ENCODE measurements around the gene DAW1. TPM values are rescaled to one million over a fixed set of nuclear protein-coding genes. Genes with fewer than 3 reads are reported as not detected.

DAW1 gene
- total RNA-seq, 4 donors from 2014 or later = 0.30 to 0.59 TPM; not detected in 2

DNA sequence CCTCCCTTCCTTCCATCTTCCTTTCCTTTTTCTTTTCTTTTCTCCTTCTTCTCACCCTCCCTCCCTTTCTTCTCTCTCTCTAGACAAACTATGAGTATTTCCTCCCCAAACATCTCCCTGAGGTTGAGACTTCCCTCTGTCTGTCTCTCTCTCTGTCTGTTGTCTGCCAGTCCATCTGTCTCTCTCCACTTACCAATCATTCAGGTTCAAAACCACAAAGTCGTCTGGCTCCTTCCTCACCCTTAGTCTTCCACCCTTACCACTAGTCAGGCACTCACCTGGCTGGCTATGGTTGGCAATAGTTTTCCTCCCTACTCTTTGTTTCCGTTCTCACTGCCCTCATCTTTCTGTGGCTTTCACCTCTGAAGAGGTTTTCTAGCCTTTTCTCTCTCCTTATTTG lies 44.9 kb upstream of the DAW1 start:
- H3K4me1 ChIP-seq = no peaks in the 10 kb centered on the region
- H3K4me3 ChIP-seq = no peak overlapping the region
- H3K36me3 ChIP-seq = no peaks in the 10 kb centered on the region
- no peaks in the 10 kb centered on the region for H3K27me3 ChIP-seq
- 22 to 31% methylated on average over 2 of the region's 2 CpGs for WGBS, 2 donors
- DNase-seq (ENCODE audit: low spot score in 2 of 2) = no peak
- no peaks in the 10 kb centered on the region for H3K9me3 ChIP-seq
- H3K27ac ChIP-seq = no peak overlapping the region
- no peak for TF ChIP-seq EP300 (IDR thresholded peaks at IDR 0.05)

DNA sequence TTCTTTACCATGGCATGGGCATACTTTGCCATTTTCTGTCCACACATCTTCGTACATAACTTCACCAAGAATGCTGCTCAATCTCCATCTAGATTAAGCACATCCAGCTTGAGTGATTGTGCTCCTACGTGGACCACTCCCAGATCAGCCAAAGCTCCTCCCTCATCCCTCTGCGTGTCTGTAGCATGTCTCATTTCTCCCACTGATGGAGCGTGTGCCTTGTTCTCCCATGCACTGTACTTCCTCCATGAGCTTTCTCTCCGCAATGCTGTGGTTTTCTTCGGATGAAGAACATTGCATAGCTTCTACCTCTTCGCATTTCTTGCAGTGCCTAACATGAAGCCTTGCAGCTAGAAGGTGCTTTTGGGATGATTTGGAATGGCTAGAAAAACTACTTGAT lies 44.3 kb upstream of the DAW1 start:
- Histone ChIP-seq H3K27me3 (no peaks in the 10 kb centered on the region), H3K4me1 (no peaks in the 10 kb centered on the region), H3K9me3 (no peaks in the 10 kb centered on the region), H3K36me3 (no peaks in the 10 kb centered on the region), H3K4me3 (no peak overlapping the region), H3K27ac (no peak overlapping the region)
- TF ChIP-seq EP300 (IDR thresholded peaks at IDR 0.05) (no peak), POLR2A (IDR thresholded peaks at IDR 0.05) (no peak)
- TF ChIP-seq, protein P1, sequence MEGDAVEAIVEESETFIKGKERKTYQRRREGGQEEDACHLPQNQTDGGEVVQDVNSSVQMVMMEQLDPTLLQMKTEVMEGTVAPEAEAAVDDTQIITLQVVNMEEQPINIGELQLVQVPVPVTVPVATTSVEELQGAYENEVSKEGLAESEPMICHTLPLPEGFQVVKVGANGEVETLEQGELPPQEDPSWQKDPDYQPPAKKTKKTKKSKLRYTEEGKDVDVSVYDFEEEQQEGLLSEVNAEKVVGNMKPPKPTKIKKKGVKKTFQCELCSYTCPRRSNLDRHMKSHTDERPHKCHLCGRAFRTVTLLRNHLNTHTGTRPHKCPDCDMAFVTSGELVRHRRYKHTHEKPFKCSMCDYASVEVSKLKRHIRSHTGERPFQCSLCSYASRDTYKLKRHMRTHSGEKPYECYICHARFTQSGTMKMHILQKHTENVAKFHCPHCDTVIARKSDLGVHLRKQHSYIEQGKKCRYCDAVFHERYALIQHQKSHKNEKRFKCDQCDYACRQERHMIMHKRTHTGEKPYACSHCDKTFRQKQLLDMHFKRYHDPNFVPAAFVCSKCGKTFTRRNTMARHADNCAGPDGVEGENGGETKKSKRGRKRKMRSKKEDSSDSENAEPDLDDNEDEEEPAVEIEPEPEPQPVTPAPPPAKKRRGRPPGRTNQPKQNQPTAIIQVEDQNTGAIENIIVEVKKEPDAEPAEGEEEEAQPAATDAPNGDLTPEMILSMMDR (IDR thresholded peaks at IDR 0.05) = no peak
- DNase-seq (ENCODE audit: low spot score in 2 of 2) = no peak
- WGBS, 2 donors = 87 to 90% methylated on average over 7 of the region's 7 CpGs

DNA sequence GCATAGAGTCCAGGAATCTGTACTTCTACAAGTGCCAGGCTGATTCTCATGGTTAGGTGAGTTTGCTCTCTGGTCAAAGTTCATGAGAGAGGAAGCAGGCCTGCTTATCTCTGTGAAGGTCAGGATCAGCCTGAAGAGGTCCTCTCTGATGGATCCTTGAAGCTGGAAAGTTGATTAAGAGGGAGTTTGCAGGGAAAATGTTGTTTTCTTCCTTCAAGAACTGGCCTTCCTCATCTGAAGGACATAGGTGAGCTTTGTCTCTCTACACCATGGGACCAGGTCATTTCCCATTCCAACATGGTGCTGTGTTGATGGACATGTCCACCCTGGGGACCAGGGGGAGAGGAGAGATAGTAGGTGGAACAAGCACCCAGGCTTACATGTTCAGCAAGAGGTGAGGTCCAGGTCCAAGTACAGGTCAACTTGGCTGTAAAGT lies 42.9 kb upstream of the DAW1 start:
- TF ChIP-seq, protein P1 (IDR thresholded peaks at IDR 0.05) = no peak
- TF ChIP-seq POLR2A (IDR thresholded peaks at IDR 0.05) (no peak), EP300 (IDR thresholded peaks at IDR 0.05) (no peak)
- no peaks in the 10 kb centered on the region for H3K4me1 ChIP-seq
- no peaks in the 10 kb centered on the region for H3K36me3 ChIP-seq
- H3K9me3 ChIP-seq = no peaks in the 10 kb centered on the region
- no peaks in the 10 kb centered on the region for H3K27me3 ChIP-seq
- no peak overlapping the region for H3K4me3 ChIP-seq
- no peak overlapping the region for H3K27ac ChIP-seq
- DNase-seq (ENCODE audit: low spot score in 2 of 2) = no peak

DNA sequence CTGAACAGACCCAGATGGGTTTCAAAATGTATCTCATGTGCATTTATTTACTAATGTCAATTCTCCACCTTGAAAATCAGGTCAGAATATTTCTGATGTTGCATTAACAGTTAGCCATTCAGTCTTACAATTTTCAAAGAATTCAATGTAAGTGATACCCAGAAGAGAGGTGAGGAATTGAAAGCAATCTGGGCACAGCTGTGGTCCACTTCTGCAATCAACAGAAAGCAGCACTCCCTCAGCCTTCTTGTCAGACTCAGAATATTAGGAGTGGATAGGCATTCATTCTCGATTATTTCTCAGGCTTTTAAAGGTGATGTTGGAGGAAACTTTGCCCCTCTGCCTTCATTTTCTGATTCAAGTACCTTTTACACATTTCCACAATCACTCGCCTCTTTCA lies 42.1 kb upstream of the DAW1 start:
- H3K9me3 ChIP-seq = no peaks in the 10 kb centered on the region
- no peaks in the 10 kb centered on the region for H3K4me1 ChIP-seq
- 79 to 90% methylated on average over 2 of the region's 2 CpGs for WGBS, 2 donors
- H3K27me3 ChIP-seq = no peaks in the 10 kb centered on the region
- TF ChIP-seq, protein P1 (IDR thresholded peaks at IDR 0.05) = no peak
- TF ChIP-seq POLR2A (IDR thresholded peaks at IDR 0.05) (no peak), EP300 (IDR thresholded peaks at IDR 0.05) (no peak)
- no peak for DNase-seq (ENCODE audit: low spot score in 2 of 2)
- H3K4me3 ChIP-seq = no peak overlapping the region
- no peaks in the 10 kb centered on the region for H3K36me3 ChIP-seq
- no peak overlapping the region for H3K27ac ChIP-seq

DNA sequence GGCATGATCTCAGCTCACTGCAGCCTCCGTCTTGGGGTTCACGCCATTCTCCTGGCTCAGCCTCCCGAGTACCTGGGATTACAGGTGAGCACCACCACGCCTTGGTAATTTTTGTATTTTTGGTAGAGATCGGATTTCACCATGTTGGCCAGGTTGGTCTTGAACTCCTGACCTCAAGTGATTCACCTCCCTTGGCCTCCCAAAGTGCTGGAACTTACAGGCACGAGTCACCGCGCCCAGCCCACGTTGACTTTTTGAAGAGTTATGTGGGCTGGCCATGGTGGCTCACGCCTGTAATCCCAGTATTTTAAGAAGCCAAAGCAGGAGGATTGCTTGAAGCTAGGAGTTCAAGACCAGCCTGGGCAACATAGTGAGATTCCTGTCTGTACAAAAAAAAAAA lies 37.0 kb upstream of the DAW1 start:
- no peaks in the 10 kb centered on the region for H3K36me3 ChIP-seq
- no peak for DNase-seq (ENCODE audit: low spot score in 2 of 2)
- peaks cover 0 to 10% (median 0%) of the 10 kb centered on the region in 4 donors for H3K9me3 ChIP-seq
- TF ChIP-seq POLR2A (IDR thresholded peaks at IDR 0.05) (no peak), EP300 (IDR thresholded peaks at IDR 0.05) (no peak)
- TF ChIP-seq, protein P1 (IDR thresholded peaks at IDR 0.05) = no peak
- 91 to 95% methylated on average over 10 of the region's 10 CpGs for WGBS, 2 donors
- H3K27me3 ChIP-seq = no peaks in the 10 kb centered on the region
- no peak overlapping the region for H3K4me3 ChIP-seq
- no peak overlapping the region for H3K27ac ChIP-seq
- H3K4me1 ChIP-seq = no peaks in the 10 kb centered on the region

Measured in tibial nerve (tissue), 4 donors.